ENCODE measurements around the gene MEAK7. TPM values are rescaled to one million over a fixed set of nuclear protein-coding genes. Genes with fewer than 3 reads are reported as not detected.

The MEAK7 gene
- total and polyA plus RNA-seq, 12 donors, result 3.2 to 7.6 (median 5.5) TPM

DNA sequence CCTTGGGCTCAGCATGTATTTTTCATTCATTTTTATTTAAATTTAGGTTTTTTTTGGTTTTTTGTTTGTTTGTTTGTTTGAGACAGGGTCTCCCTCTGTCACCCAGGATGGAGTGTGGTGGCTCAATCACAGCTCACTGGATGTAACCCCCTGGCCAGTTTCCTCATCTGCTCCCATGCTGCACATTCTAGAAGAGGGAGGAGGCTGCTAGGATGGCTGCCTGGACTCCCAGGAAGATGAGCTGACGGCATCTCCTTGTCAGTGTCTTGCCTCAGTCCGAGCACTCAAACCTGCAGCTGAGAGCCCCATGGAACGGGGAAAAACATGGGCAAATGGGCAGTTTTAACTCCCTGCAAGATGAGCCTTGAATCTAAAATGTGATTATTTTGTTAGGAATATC is 7.5 kb downstream of the MEAK7 start:
- DNase-seq, result no peak
- no peak overlapping the region for H3K4me3 ChIP-seq
- no peak overlapping the region for H3K27ac ChIP-seq
- 96 to 97% methylated on average over 3 of the region's 3 CpGs for whole genome bisulfite sequencing, 2 donors
- ATAC-seq, result no peak
- H3K9me3 ChIP-seq, result peaks cover 0 to 10% (median 0%) of the 10 kb centered on the region in 11 donors
- TF ChIP-seq, protein P1, sequence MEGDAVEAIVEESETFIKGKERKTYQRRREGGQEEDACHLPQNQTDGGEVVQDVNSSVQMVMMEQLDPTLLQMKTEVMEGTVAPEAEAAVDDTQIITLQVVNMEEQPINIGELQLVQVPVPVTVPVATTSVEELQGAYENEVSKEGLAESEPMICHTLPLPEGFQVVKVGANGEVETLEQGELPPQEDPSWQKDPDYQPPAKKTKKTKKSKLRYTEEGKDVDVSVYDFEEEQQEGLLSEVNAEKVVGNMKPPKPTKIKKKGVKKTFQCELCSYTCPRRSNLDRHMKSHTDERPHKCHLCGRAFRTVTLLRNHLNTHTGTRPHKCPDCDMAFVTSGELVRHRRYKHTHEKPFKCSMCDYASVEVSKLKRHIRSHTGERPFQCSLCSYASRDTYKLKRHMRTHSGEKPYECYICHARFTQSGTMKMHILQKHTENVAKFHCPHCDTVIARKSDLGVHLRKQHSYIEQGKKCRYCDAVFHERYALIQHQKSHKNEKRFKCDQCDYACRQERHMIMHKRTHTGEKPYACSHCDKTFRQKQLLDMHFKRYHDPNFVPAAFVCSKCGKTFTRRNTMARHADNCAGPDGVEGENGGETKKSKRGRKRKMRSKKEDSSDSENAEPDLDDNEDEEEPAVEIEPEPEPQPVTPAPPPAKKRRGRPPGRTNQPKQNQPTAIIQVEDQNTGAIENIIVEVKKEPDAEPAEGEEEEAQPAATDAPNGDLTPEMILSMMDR (IDR thresholded peaks at IDR 0.05), result no peak
- intact Hi-C loops (cut with DNase I), result no loop called here
- peaks cover 0 to 75% (median 40%) of the 10 kb centered on the region in 9 donors for H3K36me3 ChIP-seq
- no peaks in the 10 kb centered on the region for H3K27me3 ChIP-seq
- H3K4me1 ChIP-seq, result no peaks in the 10 kb centered on the region

DNA sequence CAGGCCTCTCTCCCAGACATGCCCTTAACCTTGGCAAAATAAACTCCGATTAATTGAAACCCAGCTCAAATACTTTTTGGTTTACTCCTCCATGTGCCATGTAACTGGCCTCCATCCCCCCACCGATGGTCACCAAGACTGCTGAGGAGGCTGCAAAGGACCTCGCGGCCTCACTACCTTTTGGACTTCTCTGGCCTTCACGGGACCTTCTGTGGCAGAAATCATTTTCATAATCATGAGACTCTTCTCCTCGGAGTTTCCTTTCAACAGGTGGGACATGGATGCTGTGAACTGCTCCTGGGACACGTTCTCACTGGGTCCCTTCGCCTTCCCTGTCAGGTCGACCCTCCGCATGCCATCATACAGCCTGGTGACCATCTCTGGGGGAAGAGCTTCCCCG is 9.0 kb downstream of the MEAK7 start:
- Histone ChIP-seq H3K9me3 (peaks cover 0 to 10% (median 0%) of the 10 kb centered on the region in 11 donors), H3K36me3 (peaks cover 0 to 75% (median 40%) of the 10 kb centered on the region in 9 donors)
- intact Hi-C loops (cut with DNase I), result no loop called here

DNA sequence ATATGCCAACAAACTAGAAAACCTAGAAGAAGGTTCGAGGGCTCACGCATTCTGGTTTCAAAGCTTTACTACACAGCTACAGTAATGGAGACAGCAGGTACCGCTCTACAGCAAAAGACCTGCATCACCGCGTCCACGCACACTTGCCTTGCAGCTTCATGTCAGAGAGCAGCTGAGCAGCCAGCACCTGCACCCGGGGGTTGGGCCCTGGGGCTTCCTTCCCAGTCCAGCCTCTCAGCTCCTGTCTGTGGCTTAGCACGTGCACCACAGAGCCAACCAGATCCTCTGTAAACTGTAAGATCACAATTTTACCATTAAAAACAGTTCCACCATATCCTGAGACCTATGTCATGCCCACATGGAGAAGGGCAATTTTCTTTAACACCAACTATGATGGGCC is 15.3 kb downstream of the MEAK7 start:
- Histone ChIP-seq H3K9me3 (peaks cover 0 to 10% (median 0%) of the 10 kb centered on the region in 11 donors), H3K4me3 (no peak overlapping the region), H3K4me1 (peaks cover 0 to 7% (median 0%) of the 10 kb centered on the region in 9 donors), H3K27me3 (no peaks in the 10 kb centered on the region), H3K27ac (no peak overlapping the region), H3K36me3 (peaks cover 0 to 84% (median 9%) of the 10 kb centered on the region in 9 donors)
- DNase-seq (no peak), ATAC-seq (no peak)
- TF ChIP-seq, protein P1 (IDR thresholded peaks at IDR 0.05), result no peak
- 89% methylated on average over 8 of the region's 8 CpGs for WGBS, 2 donors
- intact Hi-C loops (cut with DNase I), result loop anchor here in 7 of 10 donors (10.0 kb wide), 6 partner anchors 304 to 664 kb away; partner anchors contain the start of genes NECAB2 (in 3 of the 7), OSGIN1 (in 3 of the 7) and TAF1C (in 2 of the 7)

More for the DNA sequence above, 9.0 kb downstream of the MEAK7 start:
- no peak for DNase-seq
- no peaks in the 10 kb centered on the region for H3K27me3 ChIP-seq
- TF ChIP-seq, protein P1 (IDR thresholded peaks at IDR 0.05), result no peak
- no peaks in the 10 kb centered on the region for H3K4me1 ChIP-seq
- no peak for ATAC-seq
- 94 to 97% methylated on average over 11 of the region's 11 CpGs for WGBS, 2 donors
- no peak overlapping the region for H3K27ac ChIP-seq
- H3K4me3 ChIP-seq, result no peak overlapping the region

DNA sequence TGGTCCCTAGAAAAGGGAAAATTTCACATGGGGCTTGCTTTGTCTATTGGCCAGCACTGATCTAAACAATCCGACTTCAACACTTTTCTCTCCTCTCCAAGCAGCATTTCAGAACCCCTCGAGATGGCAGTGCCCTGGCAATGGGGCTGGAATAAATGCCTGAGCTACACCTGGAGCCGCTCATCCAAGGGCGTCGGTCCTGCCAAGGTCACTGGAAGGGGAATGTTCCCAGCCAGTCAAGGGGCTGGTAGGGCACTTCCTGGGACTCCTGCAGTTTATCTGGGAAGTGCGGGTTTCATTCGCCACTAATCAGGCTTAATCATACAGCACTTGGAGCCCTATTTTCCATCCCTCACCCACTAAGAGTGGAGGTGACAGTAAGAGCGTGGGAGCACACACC is 17.1 kb downstream of the MEAK7 start:
- Histone ChIP-seq H3K9me3 (no peaks in the 10 kb centered on the region), H3K27me3 (no peaks in the 10 kb centered on the region), H3K36me3 (peaks cover 0 to 79% (median 0%) of the 10 kb centered on the region in 9 donors), H3K4me1 (peaks cover 0 to 16% (median 0%) of the 10 kb centered on the region in 9 donors), H3K27ac (no peak overlapping the region), H3K4me3 (no peak overlapping the region)
- no peak for DNase-seq
- no peak for ATAC-seq
- TF ChIP-seq, protein P1 (IDR thresholded peaks at IDR 0.05), result no peak
- intact Hi-C loops (cut with DNase I), result loop anchor here in 7 of 10 donors (10.0 kb wide), 6 partner anchors 303 to 663 kb away; partner anchors contain the start of genes NECAB2 (in 3 of the 7), OSGIN1 (in 3 of the 7) and TAF1C (in 2 of the 7)
- 87 to 89% methylated on average over 8 of the region's 8 CpGs for WGBS, 2 donors

Data from heart right ventricle (tissue), 16 donors.